Right atrium auricular region (tissue), 2 donors: ENCODE measurements around the gene TMEM178B. TPM values are rescaled to one million over a fixed set of nuclear protein-coding genes. Genes with fewer than 3 reads are reported as not detected.

Experiments
- DNase-seq: peaks from one replicate; pipeline ENCODE4 v3.0.0-alpha.2; 2019; ENCODE audit warnings: low spot score
- H3K27ac ChIP-seq, 2 donors: fragments of 200-600 bp; sonication (generic); 1 replicate in 1 of 2; 2 replicates in 1 of 2; pipeline ENCODE4 v1.5.1; 2016 to 2019
- H3K27me3 ChIP-seq, 2 donors: fragments of 200-600 bp; sonication (generic); one replicate each; pipeline versions ENCODE4 v1.5.1 to v1.6.0; 2017 to 2019
- H3K36me3 ChIP-seq: fragments of 200-600 bp; sonication (generic); one replicate; pipeline ENCODE4 v1.5.1; 2016
- H3K4me1 ChIP-seq, 2 donors: fragments of 200-600 bp; sonication (generic); one replicate each; pipeline versions ENCODE4 v1.5.1 to v1.6.0; 2017 to 2019
- H3K4me3 ChIP-seq, 2 donors: fragments of 200-600 bp; sonication (generic); 1 replicate in 1 of 2; 2 replicates in 1 of 2; pipeline ENCODE4 v1.5.1; 2017 to 2019; ENCODE audit warnings: mild to moderate bottlenecking in 1 of 2, moderate library complexity in 1 of 2
- H3K9me3 ChIP-seq, 2 donors: fragments of 200-600 bp; sonication (generic); one replicate each; pipeline ENCODE4 v1.5.1; 2019
- total RNA-seq, 2 donors: library from RNA; depleted of rRNA; stranded (reverse); fragments of >200 nt; gene quantifications; one replicate each; pipeline ENCODE4 v1.1.0, GENCODE V29; 2016
- TF ChIP-seq, protein P1 (sequence below), 2 donors: fragments of 200-600 bp; sonication (generic); IDR thresholded peaks; one replicate each; pipeline ENCODE4 v1.5.1; 2019; ENCODE audit warnings: antibody characterized with exemption in 2 of 2

Gene TMEM178B
- total RNA-seq, 2 donors from 2014 or later = 15.8 to 48.7 TPM

DNA sequence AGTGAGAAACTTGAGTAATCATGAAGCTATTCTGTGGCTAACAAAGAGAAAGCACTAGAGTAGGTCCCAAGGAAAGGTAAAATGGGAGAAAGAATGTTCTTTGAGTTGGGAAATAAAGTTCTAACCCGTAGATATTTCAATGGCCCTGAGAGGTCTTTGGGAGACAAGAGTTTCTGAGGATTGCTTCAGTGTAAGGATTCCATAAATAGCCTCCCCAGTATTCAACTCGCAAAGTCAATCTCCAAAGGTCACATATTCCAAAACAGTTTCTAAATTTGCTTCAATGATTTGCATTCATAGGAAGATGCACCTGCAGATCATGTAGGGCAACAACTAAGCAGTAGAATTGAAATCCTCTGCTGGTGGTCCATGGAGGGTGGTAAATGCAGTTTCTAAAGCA is 238.5 kb downstream of the TMEM178B start:
- TF ChIP-seq, protein P1, sequence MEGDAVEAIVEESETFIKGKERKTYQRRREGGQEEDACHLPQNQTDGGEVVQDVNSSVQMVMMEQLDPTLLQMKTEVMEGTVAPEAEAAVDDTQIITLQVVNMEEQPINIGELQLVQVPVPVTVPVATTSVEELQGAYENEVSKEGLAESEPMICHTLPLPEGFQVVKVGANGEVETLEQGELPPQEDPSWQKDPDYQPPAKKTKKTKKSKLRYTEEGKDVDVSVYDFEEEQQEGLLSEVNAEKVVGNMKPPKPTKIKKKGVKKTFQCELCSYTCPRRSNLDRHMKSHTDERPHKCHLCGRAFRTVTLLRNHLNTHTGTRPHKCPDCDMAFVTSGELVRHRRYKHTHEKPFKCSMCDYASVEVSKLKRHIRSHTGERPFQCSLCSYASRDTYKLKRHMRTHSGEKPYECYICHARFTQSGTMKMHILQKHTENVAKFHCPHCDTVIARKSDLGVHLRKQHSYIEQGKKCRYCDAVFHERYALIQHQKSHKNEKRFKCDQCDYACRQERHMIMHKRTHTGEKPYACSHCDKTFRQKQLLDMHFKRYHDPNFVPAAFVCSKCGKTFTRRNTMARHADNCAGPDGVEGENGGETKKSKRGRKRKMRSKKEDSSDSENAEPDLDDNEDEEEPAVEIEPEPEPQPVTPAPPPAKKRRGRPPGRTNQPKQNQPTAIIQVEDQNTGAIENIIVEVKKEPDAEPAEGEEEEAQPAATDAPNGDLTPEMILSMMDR (IDR thresholded peaks at IDR 0.05) = no peak
- no peaks in the 10 kb centered on the region for H3K36me3 ChIP-seq
- DNase-seq = no peak
- no peaks in the 10 kb centered on the region for H3K9me3 ChIP-seq
- H3K27ac ChIP-seq = peak overlapping the region; percentile 13 to 77
- no peaks in the 10 kb centered on the region for H3K27me3 ChIP-seq
- H3K4me1 ChIP-seq = peaks cover 0 to 22% of the 10 kb centered on the region in 2 donors
- no peak overlapping the region for H3K4me3 ChIP-seq

DNA sequence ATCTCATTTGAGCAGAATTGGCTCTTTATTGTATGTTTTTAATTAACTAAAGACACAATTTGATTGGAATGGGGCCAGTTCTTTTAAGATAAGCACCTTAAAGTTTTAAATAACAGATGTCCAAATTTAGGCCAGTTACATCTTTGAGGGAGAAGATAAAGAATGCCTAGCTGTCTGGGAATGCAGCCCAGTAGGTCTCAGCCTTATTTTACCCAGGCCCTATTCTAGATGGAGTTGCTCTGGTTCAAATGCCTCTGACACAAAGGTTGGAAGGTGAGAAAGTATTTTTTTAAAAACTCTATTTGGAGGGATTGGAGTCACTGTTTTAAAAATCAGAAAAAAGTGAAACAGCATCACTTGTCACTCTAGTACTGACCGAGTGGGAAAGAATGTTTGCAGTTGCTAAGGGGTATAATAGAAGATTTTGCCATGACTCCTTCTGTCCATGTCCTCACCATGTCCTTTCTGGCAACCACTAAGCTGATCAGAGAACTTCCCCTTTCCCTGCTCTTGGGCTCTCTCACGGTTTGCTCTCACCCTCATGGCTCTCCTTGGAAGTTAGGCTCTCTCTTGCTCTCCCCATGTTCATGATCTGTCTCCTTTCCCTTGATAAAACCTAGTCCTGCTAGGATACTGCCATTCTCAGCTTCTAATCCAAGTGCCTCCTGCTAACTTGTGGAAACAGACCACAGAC is 239.1 kb downstream of the TMEM178B start:
- peaks cover 0 to 22% of the 10 kb centered on the region in 2 donors for H3K4me1 ChIP-seq

DNA sequence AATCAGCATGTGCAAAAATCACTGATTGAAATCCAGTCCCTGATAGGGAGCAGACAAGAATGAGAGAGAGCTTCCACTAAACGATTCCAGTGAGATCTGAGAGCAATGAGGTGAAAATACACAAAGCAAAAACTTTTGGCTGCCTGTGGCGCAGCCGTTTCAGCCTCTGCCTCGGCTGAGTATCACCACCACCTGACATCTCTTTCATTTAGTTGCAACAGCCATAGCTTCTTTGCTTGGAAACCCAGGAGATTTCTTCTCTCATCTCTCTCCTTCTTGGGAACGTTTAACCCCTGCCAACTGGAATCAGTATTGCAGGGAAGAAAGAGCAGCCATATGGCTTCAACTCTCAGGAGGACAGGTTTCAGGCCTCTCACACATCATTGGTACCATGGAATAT is 240.0 kb downstream of the TMEM178B start:
- TF ChIP-seq, protein P1 (IDR thresholded peaks at IDR 0.05) = no peak
- no peak for DNase-seq
- Histone ChIP-seq H3K9me3 (no peaks in the 10 kb centered on the region), H3K27ac (peak overlapping the region in 1 of 2 donors; percentile 77), H3K27me3 (no peaks in the 10 kb centered on the region), H3K4me1 (peaks cover 0 to 22% of the 10 kb centered on the region in 2 donors), H3K4me3 (no peak overlapping the region), H3K36me3 (no peaks in the 10 kb centered on the region)

More for the DNA sequence above, 239.1 kb downstream of the TMEM178B start:
- peak overlapping the region; percentile 13 to 77 for H3K27ac ChIP-seq
- TF ChIP-seq, protein P1 (IDR thresholded peaks at IDR 0.05) = no peak
- no peak overlapping the region for H3K4me3 ChIP-seq
- no peaks in the 10 kb centered on the region for H3K36me3 ChIP-seq
- H3K9me3 ChIP-seq = no peaks in the 10 kb centered on the region
- H3K27me3 ChIP-seq = no peaks in the 10 kb centered on the region
- no peak for DNase-seq

DNA sequence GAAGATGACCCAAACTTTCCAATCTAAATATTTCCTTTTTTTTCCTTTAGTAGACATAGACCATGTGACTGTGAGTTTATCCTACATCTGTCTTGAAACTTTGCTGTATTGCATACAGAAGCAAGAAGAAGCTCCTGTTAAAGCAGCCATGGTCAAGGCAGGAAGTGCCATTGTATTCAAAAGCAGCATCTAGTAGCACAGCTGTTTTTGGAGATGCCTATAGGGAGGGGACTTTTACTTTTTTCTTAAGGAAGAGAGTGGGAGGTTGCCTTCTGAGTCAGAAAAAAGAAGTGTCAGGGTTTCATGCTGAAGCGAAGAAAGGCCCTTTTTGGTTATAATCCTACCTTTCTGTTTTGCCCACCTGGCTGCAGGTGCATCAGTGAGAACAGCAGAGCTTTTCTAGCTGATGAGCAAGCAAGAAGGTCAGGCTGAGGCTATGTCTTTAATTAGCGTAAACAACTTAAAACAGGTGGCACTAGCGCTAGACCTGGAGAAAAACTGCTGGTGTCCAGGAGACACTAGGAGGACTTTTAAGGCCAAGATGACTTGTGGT is 243.2 kb downstream of the TMEM178B start:
- Histone ChIP-seq H3K27ac (peak overlapping the region in 1 of 2 donors; percentile 20), H3K9me3 (no peaks in the 10 kb centered on the region), H3K36me3 (no peaks in the 10 kb centered on the region), H3K27me3 (no peaks in the 10 kb centered on the region), H3K4me3 (no peak overlapping the region), H3K4me1 (peaks cover 0 to 29% of the 10 kb centered on the region in 2 donors)
- no peak for DNase-seq
- TF ChIP-seq, protein P1 (IDR thresholded peaks at IDR 0.05) = no peak

DNA sequence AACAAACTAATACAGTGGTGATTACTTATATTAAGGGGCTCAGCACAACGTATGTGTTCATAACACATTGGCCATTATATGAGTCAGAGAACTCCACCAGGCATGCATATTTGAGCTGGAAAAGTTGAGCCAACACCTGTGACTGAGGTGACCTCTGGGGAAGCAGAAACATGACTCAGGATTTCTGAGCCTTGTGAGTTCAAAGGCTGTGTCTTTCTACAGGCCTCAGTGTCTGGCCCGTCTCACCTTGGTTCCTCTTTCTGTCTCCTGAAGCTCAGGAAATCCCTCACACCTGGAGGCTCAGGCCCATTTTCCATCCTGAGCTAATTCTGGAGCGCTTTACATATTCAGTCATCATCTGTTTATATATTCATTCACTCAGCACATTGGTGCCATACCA is 246.4 kb downstream of the TMEM178B start:
- Histone ChIP-seq H3K27me3 (no peaks in the 10 kb centered on the region), H3K36me3 (no peaks in the 10 kb centered on the region), H3K4me1 (peaks cover 0 to 14% of the 10 kb centered on the region in 2 donors), H3K9me3 (no peaks in the 10 kb centered on the region), H3K27ac (peak overlapping the region in 1 of 2 donors; percentile 47), H3K4me3 (no peak overlapping the region)
- DNase-seq = no peak
- TF ChIP-seq, protein P1 (IDR thresholded peaks at IDR 0.05) = no peak
